K562 (cell line): ENCODE data around the gene CTNNA3. TPM values are rescaled to one million over a fixed set of nuclear protein-coding genes. Genes with fewer than 3 reads are reported as not detected.

Experiments
- ATAC-seq: fragments of 200-7000 bp; cut with Tn5 transposase; 3 replicates; pipeline ENCODE4 v1.9.1; 2020; ENCODE audit warnings: moderate library complexity
- BruUV-seq: library from RNA; stranded (reverse); fragments of 400-500 nt; replicated peaks from 2 replicates; lab custom pipeline; 2021; lab: Mats Ljungman, UMichigan
- CTCF ChIA-PET: fragments of 300-600 bp; formaldehyde crosslinking; extraction: SDS; loops from one replicate; lab custom pipeline; 2021; ENCODE audit warnings: low intra/inter-chr PET ratio; lab: Yijun Ruan, JAX
- POLR2A ChIA-PET: fragments of 300-600, 350-650 bp; sonication (Branson Sonifier 250); formaldehyde crosslinking; extraction: SDS; loops from one replicate; lab custom pipeline; 2021; ENCODE audit warnings: antibody characterized with exemption, inconsistent platforms; lab: Yijun Ruan, JAX
- DNase-seq, 4 experiments: peaks; one replicate each; pipeline versions ENCODE4 v3.0.0 to v3.0.0-alpha.2; 2011 to 2018; ENCODE audit warnings: low spot score in 3 of 4, mixed read lengths in 3 of 4; ENCODE audit errors: extremely low read depth in 1 of 4
- FAIRE-seq: peaks from 2 replicates; lab custom pipeline; 2011; peaks lifted over from hg19 to GRCh38; lab: Jason Lieb, UNC
- H2AFZ ChIP-seq: 2 replicates; pipeline ENCODE4 v1.6.0; 2011; ENCODE audit warnings: low read depth, low read length, control low read depth, inconsistent platforms
- H3K27ac ChIP-seq: fragments of 200-600 bp; 3 replicates; pipeline ENCODE4 v1.8.0; 2011; ENCODE audit warnings: low read depth, mild to moderate bottlenecking, control low read depth, inconsistent platforms, low read length, moderate library complexity, mixed read lengths; ENCODE audit errors: extremely low read depth
- H3K27me3 ChIP-seq, 2 experiments: fragments of 300-600 bp in 1 of 2; 2 replicates in 1 of 2; 3 replicates in 1 of 2; pipeline versions ENCODE4 v1.6.0 to v1.8.0; 2011; ENCODE audit warnings: inconsistent platforms in 2 of 2, low read length in 2 of 2, mild to moderate bottlenecking in 1 of 2, mixed read lengths in 1 of 2, moderate library complexity in 1 of 2; ENCODE audit not compliant: control insufficient read depth in 2 of 2, insufficient read depth in 2 of 2
- H3K36me3 ChIP-seq: fragments of 300-600 bp; 3 replicates; pipeline ENCODE4 v1.8.0; 2011; ENCODE audit warnings: mild to moderate bottlenecking, low read length, inconsistent platforms; ENCODE audit not compliant: control insufficient read depth, insufficient read depth
- H3K4me1 ChIP-seq, 2 experiments: fragments of 200-600 bp in 1 of 2; replicated peaks in 1 of 2; 2 replicates in 1 of 2; 3 replicates in 1 of 2; pipeline versions ENCODE4 v1.5.1 to v1.8.0; 2011; ENCODE audit warnings: inconsistent platforms in 2 of 2, low read length in 2 of 2, mild to moderate bottlenecking in 1 of 2, mixed read lengths in 1 of 2, moderate library complexity in 1 of 2; ENCODE audit not compliant: control insufficient read depth in 2 of 2, insufficient read depth in 2 of 2
- H3K4me2 ChIP-seq: 2 replicates; pipeline ENCODE4 v1.6.1; 2011; ENCODE audit warnings: low read length, control low read depth, inconsistent platforms, mixed read lengths; ENCODE audit not compliant: insufficient read depth
- H3K4me3 ChIP-seq: fragments of 200-600 bp; sonication (generic), shearing (Covaris generic); 2 replicates; pipeline ENCODE4 v1.5.1; 2016; ENCODE audit warnings: control low read depth, inconsistent platforms
- H3K79me2 ChIP-seq: fragments of 200-600 bp; 3 replicates; pipeline ENCODE4 v1.8.0; 2011; ENCODE audit warnings: low read length, inconsistent platforms; ENCODE audit not compliant: control insufficient read depth, insufficient read depth
- H3K9ac ChIP-seq, 2 experiments: 2 replicates each; pipeline versions ENCODE4 v1.6.0 to v1.6.1; 2011; ENCODE audit warnings: low read depth in 2 of 2, low read length in 2 of 2, control low read depth in 1 of 2, inconsistent platforms in 1 of 2, mild to moderate bottlenecking in 1 of 2, mixed read lengths in 1 of 2; ENCODE audit not compliant: insufficient read depth in 1 of 2
- H3K9me1 ChIP-seq: one replicate; pipeline ENCODE4 v1.6.0; 2011; ENCODE audit warnings: inconsistent platforms, mild to moderate bottlenecking, low read length, moderate library complexity; ENCODE audit not compliant: control insufficient read depth, insufficient read depth
- H3K9me3 ChIP-seq: replicated peaks from 2 replicates; pipeline ENCODE4 v1.5.1; 2011; ENCODE audit warnings: low read depth, low read length, inconsistent platforms; ENCODE audit not compliant: control insufficient read depth, insufficient read depth
- H4K20me1 ChIP-seq: replicated peaks from 2 replicates; pipeline ENCODE4 v1.6.1; 2011; ENCODE audit warnings: low read length, inconsistent platforms, mixed read lengths; ENCODE audit not compliant: control insufficient read depth, insufficient read depth
- HMG20B ChIP-seq: fragments of 250-450 bp; sonication (Bioruptor Pico); IDR thresholded peaks from 2 replicates; pipeline ENCODE4 v1.5.0; 2021; ENCODE audit warnings: mild to moderate bottlenecking
- MCM3 ChIP-seq: fragments of 450-650 bp; IDR thresholded peaks from 2 replicates; pipeline ENCODE4 v1.6.1; 2016
- NBN ChIP-seq: fragments of 450-650 bp; IDR thresholded peaks from 2 replicates; pipeline ENCODE4 v1.6.1; 2016; ENCODE audit warnings: low read depth, mild to moderate bottlenecking
- PCBP1 ChIP-seq: fragments of 200-400 bp; formaldehyde crosslinking; IDR thresholded peaks from 2 replicates; pipeline ENCODE4 v1.6.1; 2018; ENCODE audit warnings: mild to moderate bottlenecking, low read depth, low read length; ENCODE audit not compliant: poor library complexity, severe bottlenecking
- STAG1 ChIP-seq: sonication (generic); formaldehyde crosslinking; IDR thresholded peaks from 2 replicates; pipeline ENCODE4 v1.5.0; 2020; ENCODE audit warnings: missing genetic modification reagents, borderline replicate concordance
- STAT5B ChIP-seq: fragments of 250-450 bp; sonication (Bioruptor Pico); IDR thresholded peaks from 2 replicates; pipeline ENCODE4 v1.8.0; 2021; ENCODE audit warnings: mild to moderate bottlenecking, inconsistent platforms
- XRCC4 ChIP-seq: IDR thresholded peaks from one replicate; pipeline ENCODE4 v1.6.1; 2011; ENCODE audit not compliant: insufficient read depth, insufficient read length; ENCODE audit errors: extremely low read depth
- ZNF280A ChIP-seq: fragments of 450-650 bp; IDR thresholded peaks from 2 replicates; pipeline ENCODE4 v1.6.1; 2018; ENCODE audit warnings: mild to moderate bottlenecking, low read depth; ENCODE audit not compliant: partially characterized antibody
- ZNF551 ChIP-seq: fragments of 250-450 bp; sonication (Bioruptor Pico); IDR thresholded peaks from 2 replicates; pipeline ENCODE4 v1.5.0; 2021; ENCODE audit warnings: mild to moderate bottlenecking, moderate library complexity
- WGBS: fragments of 100-300 bp; shearing (Covaris generic); methylation state at CpG from one replicate; pipeline ENCODE4 v1.1.6; 2016; ENCODE audit warnings: low coverage, mixed read lengths; ENCODE audit not compliant: insufficient coverage; ENCODE audit errors: missing lambda C conversion rate; 5-methylcytosine and 5-hydroxymethylcytosine counted together
- in situ Hi-C: fragments of 300-500 bp; cut with MboI; formaldehyde crosslinking; loops from 4 replicates; pipeline ENCODE4 v1.15.0; 2018; ENCODE audit warnings: inconsistent platforms, mixed read lengths
- intact Hi-C: fragments of 100-400 bp; cut with micrococcal nuclease; formaldehyde crosslinking; loops from 2 replicates; pipeline ENCODE4 v1.14.2; 2022
- polyA plus RNA-seq, 8 experiments: library from polyadenylated mRNA; depleted of rRNA in 4 of 8; stranded (reverse) in 5 of 8; unstranded in 3 of 8; fragments of >200 nt; fragmentation: Nextera tagmentation in 2 of 8; fragmentation: Illumina TruSeq in 1 of 8; extraction: Ambion mirVana in 2 of 8; extraction: Trizol in 1 of 8; gene quantifications; 2 replicates each; pipeline versions ENCODE4 v1.2.1 to v1.2.3, GENCODE V29; 2011 to 2014; ENCODE audit warnings: inconsistent platforms in 1 of 8, missing spikeins in 1 of 8
- total RNA-seq, 7 experiments: library from RNA; depleted of rRNA in 6 of 7; stranded (reverse); fragments of >200 nt in 6 of 7; fragmentation: Illumina TruSeq in 2 of 7; extraction: Trizol in 2 of 7; gene quantifications; 2 replicates each; pipeline versions ENCODE4 v1.2.1 to v1.2.3, GENCODE V29; 2011 to 2021; ENCODE audit warnings: low replicate concordance in 1 of 7
- TF ChIP-seq, protein P1 (sequence below): sonication (generic); formaldehyde crosslinking; IDR thresholded peaks from 2 replicates; pipeline ENCODE4 v1.8.0; 2022; ENCODE audit warnings: mild to moderate bottlenecking, missing genetic modification reagents, borderline replicate concordance
- TF ChIP-seq, protein P2 (sequence below): fragments of 250-450 bp; sonication (Bioruptor Pico); IDR thresholded peaks from 2 replicates; pipeline ENCODE4 v1.9.0; 2021; ENCODE audit warnings: mild to moderate bottlenecking, inconsistent platforms
- TF ChIP-seq, protein P3 (sequence below): sonication (generic); formaldehyde crosslinking; IDR thresholded peaks from 2 replicates; pipeline ENCODE4 v1.8.0; 2022; ENCODE audit warnings: mild to moderate bottlenecking, missing genetic modification reagents
- TF ChIP-seq, protein P4 (sequence below): fragments of 250-450 bp; sonication (Bioruptor Pico); IDR thresholded peaks from 2 replicates; pipeline ENCODE4 v1.8.0; 2021; ENCODE audit warnings: mild to moderate bottlenecking, moderate library complexity

CTNNA3 gene
- total and polyA plus RNA-seq, 9 of the 15 experiments (the other 6 are each of a cell fraction or from before 2014, with no cell fraction given): 0.04 TPM; not detected in 8

DNA sequence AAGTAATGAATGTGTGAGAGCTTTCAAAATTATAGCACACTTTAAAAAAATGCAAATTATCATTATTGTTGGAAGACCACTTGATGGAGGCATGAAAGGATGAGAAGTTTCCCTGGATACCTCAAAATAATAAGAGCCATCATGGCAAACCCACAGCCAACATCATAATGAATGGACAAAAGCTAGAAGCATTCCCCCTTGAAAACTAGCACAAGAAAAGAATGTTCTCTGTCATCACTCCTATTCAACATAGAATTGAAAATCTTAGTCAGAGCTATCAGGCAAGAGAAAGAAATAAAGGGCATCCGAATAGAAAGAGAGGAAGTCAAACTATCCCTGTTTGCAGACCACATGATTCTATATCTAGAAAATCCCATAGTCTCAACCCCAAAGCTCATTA lies 1657.4 kb downstream of the CTNNA3 start (continued):
- TF ChIP-seq NBN: no peak

DNA sequence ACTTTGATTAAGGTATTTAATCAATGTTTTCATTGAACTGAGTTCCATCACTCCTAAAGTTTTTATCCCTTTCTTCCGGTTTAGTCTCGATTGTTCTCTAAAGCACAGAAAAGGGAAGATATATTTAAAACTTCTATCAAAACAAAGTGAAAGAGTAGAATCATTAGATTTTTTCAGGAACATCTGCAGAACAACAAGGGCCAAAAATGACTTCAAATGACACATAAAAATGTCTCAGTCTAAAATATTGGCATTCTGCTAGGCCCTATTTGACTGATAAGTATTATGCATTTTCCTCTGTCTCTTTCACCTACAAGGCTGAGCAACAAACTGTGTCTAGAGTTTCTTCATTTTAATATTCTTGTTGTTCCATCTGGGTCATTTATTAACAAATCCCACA lies 1669.7 kb downstream of the CTNNA3 start:
- no TSS peak for BruUV-seq
- 0% methylated on average over 2 of the region's 2 CpGs for WGBS
- H4K20me1 ChIP-seq: no peaks in the 10 kb centered on the region
- no peaks in the 10 kb centered on the region for H3K79me2 ChIP-seq
- no peak for FAIRE-seq
- ATAC-seq: no peak
- no peak overlapping the region for H3K9ac ChIP-seq
- no peak overlapping the region for H3K4me3 ChIP-seq
- no peaks in the 10 kb centered on the region for H3K27me3 ChIP-seq
- no peaks in the 10 kb centered on the region for H3K9me1 ChIP-seq
- in situ Hi-C loops: no loop called here
- no peaks in the 10 kb centered on the region for H3K9me3 ChIP-seq
- H3K27ac ChIP-seq: no peak overlapping the region
- no peaks in the 10 kb centered on the region for H3K4me1 ChIP-seq
- H3K36me3 ChIP-seq: no peaks in the 10 kb centered on the region
- no peak overlapping the region for H2AFZ ChIP-seq
- CTCF ChIA-PET: no interaction called here
- DNase-seq: no peak
- intact Hi-C loops: no loop called here
- POLR2A ChIA-PET: no interaction called here
- no peak overlapping the region for H3K4me2 ChIP-seq
- TF ChIP-seq, protein P1, sequence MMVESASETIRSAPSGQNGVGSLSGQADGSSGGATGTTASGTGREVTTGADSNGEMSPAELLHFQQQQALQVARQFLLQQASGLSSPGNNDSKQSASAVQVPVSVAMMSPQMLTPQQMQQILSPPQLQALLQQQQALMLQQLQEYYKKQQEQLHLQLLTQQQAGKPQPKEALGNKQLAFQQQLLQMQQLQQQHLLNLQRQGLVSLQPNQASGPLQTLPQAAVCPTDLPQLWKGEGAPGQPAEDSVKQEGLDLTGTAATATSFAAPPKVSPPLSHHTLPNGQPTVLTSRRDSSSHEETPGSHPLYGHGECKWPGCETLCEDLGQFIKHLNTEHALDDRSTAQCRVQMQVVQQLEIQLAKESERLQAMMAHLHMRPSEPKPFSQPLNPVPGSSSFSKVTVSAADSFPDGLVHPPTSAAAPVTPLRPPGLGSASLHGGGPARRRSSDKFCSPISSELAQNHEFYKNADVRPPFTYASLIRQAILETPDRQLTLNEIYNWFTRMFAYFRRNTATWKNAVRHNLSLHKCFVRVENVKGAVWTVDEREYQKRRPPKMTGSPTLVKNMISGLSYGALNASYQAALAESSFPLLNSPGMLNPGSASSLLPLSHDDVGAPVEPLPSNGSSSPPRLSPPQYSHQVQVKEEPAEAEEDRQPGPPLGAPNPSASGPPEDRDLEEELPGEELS (CRISPR knock-in tag): no peak
- TF ChIP-seq, protein P2, sequence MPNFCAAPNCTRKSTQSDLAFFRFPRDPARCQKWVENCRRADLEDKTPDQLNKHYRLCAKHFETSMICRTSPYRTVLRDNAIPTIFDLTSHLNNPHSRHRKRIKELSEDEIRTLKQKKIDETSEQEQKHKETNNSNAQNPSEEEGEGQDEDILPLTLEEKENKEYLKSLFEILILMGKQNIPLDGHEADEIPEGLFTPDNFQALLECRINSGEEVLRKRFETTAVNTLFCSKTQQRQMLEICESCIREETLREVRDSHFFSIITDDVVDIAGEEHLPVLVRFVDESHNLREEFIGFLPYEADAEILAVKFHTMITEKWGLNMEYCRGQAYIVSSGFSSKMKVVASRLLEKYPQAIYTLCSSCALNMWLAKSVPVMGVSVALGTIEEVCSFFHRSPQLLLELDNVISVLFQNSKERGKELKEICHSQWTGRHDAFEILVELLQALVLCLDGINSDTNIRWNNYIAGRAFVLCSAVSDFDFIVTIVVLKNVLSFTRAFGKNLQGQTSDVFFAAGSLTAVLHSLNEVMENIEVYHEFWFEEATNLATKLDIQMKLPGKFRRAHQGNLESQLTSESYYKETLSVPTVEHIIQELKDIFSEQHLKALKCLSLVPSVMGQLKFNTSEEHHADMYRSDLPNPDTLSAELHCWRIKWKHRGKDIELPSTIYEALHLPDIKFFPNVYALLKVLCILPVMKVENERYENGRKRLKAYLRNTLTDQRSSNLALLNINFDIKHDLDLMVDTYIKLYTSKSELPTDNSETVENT (CRISPR knock-in tag): no peak
- TF ChIP-seq STAG1 (no peak), XRCC4 (no peak), HMG20B (CRISPR knock-in tag) (no peak), ZNF551 (CRISPR knock-in tag) (no peak), MCM3 (no peak), PCBP1 (no peak), STAT5B (no peak), ZNF280A (no peak)
- TF ChIP-seq, protein P3, sequence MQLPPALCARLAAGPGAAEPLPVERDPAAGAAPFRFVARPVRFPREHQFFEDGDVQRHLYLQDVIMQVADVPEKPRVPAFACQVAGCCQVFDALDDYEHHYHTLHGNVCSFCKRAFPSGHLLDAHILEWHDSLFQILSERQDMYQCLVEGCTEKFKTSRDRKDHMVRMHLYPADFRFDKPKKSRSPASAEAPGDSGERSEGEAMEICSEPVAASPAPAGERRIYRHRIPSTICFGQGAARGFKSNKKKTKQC: no peak
- TF ChIP-seq, protein P4, sequence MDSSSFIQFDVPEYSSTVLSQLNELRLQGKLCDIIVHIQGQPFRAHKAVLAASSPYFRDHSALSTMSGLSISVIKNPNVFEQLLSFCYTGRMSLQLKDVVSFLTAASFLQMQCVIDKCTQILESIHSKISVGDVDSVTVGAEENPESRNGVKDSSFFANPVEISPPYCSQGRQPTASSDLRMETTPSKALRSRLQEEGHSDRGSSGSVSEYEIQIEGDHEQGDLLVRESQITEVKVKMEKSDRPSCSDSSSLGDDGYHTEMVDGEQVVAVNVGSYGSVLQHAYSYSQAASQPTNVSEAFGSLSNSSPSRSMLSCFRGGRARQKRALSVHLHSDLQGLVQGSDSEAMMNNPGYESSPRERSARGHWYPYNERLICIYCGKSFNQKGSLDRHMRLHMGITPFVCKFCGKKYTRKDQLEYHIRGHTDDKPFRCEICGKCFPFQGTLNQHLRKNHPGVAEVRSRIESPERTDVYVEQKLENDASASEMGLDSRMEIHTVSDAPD (CRISPR knock-in tag): no peak
